GM12891 (cell line): ENCODE data around the gene TMOD1.

Experiments
- POLR2A ChIP-seq: IDR thresholded peaks from 2 replicates; pipeline ENCODE4 v1.6.1; 2011; ENCODE audit warnings: low read depth, low read length, control low read depth
- POLR2AphosphoS5 ChIP-seq: IDR thresholded peaks from 2 replicates; pipeline ENCODE4 v1.6.1; 2011; ENCODE audit warnings: low read depth, low read length, control low read depth
- TAF1 ChIP-seq: IDR thresholded peaks from 2 replicates; pipeline ENCODE4 v1.6.1; 2011; ENCODE audit warnings: low read depth, low read length, control low read depth

DNA sequence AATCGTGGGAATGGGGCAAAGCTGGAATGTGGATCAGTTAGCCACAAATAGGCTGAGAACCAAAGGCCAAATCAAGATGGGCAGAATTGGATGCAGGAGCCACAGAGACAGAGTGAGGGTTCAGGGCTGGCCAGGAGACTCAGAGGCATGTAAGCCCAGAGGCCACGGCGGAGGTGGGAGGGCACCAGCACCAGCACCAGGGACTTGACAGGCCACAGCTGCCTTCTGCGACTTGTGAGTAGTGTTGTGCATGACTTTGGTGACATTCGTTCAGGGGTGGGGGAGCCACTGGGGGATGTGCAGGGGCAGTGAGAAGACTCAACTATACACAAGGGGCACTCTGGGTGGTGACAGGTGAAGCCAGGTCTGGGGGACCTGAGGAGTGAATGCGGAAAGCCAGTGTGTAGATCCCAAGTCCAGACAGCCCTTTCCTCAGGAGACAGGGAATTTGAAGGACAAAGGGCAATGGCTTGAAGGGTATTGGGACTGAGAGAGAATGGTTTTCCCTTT is 53.2 kb downstream of the TMOD1 start:
- TF ChIP-seq POLR2AphosphoS5 (no peak), POLR2A (no peak), TAF1 (no peak)
